ENCODE results near the gene HACE1.

HACE1 gene

DNA sequence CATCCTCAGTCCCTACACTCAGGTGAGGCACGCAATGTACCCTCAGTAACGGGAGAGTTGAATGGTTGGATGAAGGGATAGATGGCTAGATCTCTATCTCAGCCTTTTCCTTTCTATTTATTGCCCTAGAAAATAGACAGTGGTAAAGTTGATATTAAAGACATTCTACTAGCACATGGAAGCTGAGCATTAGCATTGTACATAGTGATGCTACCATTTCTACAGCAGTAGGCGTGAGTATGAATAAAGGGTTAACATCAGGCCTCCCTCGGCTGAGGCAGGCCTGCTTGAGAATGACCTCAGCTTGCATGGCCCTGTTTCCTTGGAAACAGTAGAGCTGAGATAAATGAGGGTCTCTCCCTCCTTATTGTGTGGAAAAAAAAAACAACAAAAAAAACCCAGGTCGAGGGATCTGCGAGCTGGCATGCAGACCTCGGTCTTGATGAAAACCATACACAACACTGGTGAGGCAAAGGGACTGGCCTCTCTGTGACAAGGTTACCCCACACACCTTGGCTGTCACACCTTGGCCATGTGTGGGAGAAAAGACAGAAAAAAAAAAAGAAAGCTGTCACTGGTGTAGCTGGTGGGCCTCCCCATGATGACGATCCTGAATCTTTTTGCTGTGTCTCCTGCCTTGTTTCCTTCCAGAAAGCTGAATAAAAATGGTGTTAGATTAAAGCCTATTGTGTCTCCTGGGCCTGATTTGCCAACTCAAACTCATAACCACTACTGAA lies 160.0 kb downstream of the HACE1 start:
- no peak for DNase-seq (ENCODE audit: extremely low spot score, insufficient read length, low read depth)
- no peak for FAIRE-seq

DNA sequence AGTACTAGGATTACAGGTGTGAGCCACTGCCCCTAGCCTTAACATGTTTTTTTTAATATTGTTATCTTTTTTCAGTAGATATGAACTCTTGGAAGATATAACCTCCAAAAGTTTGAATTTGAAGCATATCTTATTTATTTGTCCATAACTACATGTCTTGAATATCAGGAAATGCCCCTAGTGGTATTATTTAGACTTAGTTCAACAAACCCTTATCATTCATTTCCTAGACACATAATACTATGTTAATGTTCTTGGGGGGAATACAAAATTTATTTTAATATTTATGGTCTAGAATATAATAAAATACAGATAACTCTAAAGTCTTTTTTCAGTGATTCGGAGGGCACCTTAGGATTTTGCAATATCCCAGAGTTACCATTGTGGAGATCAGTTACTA lies 160.7 kb downstream of the HACE1 start:
- no peak for FAIRE-seq
- DNase-seq (ENCODE audit: extremely low spot score, insufficient read length, low read depth) = no peak

DNA sequence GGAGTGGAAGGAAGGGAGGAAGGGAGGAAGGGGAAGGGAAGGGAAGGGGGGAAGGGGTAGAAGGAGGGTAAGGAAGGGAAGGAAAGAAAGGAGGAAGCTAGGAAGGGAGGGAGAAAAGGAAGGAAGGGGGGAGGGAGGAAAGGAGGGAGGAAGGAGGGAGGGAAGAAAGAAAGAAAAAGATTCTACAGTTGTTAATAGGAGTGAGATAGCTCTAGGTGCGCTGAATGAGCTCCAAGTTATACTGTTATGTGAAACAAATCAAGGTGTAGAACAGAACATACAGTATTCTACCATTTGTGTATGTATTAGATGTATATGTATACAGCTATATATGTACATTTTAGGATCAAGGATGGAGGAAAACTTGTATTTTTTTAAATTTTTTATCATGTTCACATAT lies 167.7 kb downstream of the HACE1 start:
- FAIRE-seq (no peak), DNase-seq (ENCODE audit: extremely low spot score, insufficient read length, low read depth) (no peak)

DNA sequence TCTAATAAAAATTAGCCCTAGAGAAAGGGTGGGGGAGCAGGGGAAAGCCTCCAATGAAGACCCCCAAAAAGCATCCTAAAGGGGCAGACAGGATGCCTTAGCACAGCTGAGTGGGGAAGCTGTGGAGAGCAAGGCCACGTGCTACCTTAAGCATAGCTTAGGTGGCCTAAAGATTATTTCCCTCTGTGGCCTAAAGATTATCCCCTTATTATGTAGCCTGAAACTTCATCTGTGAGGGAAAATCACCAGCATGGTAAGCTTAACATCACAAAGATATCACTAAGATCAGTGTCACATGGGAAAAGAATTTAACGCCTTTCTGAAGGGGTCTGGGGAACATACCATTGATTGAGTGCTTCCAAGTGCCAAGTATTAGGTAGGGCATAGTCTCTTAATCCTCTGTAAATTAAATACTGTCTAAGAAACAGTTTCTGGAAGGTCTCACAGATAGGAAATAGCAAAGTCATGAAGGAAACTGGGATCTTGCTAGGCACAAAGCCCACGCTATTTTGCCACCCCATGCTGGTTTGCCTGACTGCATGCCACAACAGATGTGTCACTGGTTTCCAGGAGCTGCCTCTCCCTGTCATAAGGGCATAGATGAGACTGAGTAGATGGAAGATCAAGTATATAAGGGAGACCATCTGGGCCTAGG lies 170.0 kb downstream of the HACE1 start:
- no peak for DNase-seq (ENCODE audit: extremely low spot score, insufficient read length, low read depth)

GRCh38 chr6:104688283-104688969 lies 171.3 kb downstream of the HACE1 start:
- no peak for DNase-seq (ENCODE audit: extremely low spot score, insufficient read length, low read depth)
- FAIRE-seq = peak; percentile 31

More for the DNA sequence above, 170.0 kb downstream of the HACE1 start:
- no peak for FAIRE-seq

GRCh38 chr6:104686550-104687175 lies 173.1 kb downstream of the HACE1 start:
- no peak for FAIRE-seq
- no peak for DNase-seq (ENCODE audit: extremely low spot score, insufficient read length, low read depth)

DNA sequence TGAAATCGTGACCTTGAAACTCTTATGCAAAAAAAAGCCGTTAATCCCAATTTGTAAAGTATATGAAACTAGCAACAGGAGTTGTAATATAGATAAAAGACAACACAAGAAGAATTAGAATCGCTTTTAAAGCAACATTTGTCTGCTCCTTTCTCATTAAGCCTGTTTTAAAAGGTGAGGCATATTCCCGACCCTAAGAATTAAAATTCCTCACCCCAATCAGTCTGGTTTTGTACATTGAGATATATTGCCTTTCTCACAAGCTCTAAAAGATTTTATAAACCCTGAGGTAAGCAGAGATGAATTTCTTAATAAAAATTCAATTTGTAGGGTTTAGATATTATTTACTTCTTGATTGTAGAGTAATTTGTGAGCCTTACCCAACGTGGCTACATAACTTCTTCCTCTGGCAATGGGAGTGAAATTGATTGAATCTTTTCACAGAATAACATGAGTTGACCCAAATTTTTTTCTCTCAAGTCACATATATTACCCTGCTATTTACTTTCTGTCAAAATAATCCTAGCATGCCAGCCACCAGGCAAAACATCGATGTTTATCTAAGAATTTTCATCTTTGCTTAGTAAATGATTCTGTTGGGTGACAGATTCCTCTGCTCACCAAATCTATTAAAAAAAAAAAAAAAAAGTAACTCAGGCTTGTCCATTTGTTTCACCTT lies 173.7 kb downstream of the HACE1 start:
- DNase-seq (ENCODE audit: extremely low spot score, insufficient read length, low read depth) (no peak), FAIRE-seq (no peak)

DNA sequence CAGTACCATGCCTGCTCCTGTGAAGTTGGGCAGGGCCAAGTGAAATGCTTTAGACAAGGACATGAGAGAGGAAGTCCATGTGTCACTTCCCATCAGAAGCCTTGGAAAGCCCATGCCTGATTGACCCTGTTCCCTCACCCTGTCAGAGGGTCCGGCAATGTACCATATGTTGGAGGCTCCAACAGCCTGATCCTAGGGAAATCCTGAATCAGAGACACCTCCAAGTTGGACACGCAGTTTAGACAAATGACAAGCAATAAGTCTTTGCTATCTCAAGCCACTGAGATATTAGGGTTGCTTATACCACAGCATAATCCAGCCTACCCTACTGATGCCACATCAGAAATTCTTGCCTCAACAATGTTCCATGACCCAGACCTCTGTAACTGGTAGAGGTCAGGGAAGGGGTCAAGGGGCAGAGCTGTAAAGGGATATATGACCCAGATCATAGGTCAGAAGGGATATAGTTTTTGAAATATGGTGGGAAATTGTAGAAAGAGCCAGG lies 174.8 kb downstream of the HACE1 start:
- FAIRE-seq (no peak), DNase-seq (ENCODE audit: extremely low spot score, insufficient read length, low read depth) (no peak)

DNA sequence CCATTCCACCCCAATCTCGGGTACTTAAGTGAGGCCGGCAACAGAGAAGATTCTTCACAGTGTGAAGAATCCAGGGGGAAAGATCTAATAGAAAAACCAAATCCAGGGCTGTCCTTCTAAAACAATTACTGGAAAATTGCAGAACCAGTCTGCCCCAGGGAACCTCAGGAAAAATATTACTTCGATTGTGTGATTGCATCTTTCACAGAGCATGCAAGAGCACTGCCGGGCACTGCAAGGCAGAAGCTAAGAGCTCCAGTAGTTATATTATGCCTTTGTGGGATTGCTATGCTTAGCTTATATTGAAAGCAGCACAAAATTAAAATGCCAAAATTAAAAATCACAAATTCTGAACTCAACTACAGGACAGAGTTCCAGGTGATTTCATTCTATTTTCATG lies 175.9 kb downstream of the HACE1 start:
- FAIRE-seq (no peak), DNase-seq (ENCODE audit: extremely low spot score, insufficient read length, low read depth) (no peak)

- DNase-seq (ENCODE audit: extremely low spot score, insufficient read length, low read depth) (peak; percentile 42), FAIRE-seq (peak; percentile 60)
Observed at GRCh38 chr6:104682722-104683643, 176.7 kb downstream of the HACE1 start.

DNA sequence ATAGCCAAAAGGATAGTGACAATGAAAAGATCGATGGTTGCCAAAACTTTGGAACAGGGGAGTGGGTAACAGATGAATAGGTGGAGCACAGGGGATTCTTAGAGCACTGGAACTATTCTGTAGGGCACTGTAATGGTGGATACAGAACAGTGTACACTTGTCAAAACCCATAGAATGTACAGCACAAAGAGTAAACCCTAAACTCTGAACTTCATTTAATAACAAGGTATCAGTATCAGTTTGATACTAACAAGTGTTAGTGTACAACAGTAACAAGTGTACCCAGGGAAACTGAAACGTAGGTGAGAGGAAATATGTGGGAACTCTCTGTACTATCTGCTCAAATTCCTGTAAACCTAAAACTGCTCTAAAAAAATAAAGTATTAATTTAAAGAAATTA lies 179.2 kb downstream of the HACE1 start:
- no peak for FAIRE-seq
- DNase-seq (ENCODE audit: extremely low spot score, insufficient read length, low read depth) = no peak

- no peak for FAIRE-seq
- no peak for DNase-seq (ENCODE audit: extremely low spot score, insufficient read length, low read depth)
Observed at GRCh38 chr6:104679971-104680370, 179.7 kb downstream of the HACE1 start.
